CD4-positive, alpha-beta T cell treated with Interleukin-21 for 1 hour (primary cell): ENCODE measurements around the gene KIAA1958.
"Not testable (repeated sequence)": the region's sequence is repeated elsewhere in the genome, so short reads cannot be mapped to it uniquely, and the experiment has no call there.

Experiments used
- DNase-seq: peaks from one replicate; pipeline ENCODE4 v3.0.0-alpha.2; 2020

KIAA1958 gene

DNA sequence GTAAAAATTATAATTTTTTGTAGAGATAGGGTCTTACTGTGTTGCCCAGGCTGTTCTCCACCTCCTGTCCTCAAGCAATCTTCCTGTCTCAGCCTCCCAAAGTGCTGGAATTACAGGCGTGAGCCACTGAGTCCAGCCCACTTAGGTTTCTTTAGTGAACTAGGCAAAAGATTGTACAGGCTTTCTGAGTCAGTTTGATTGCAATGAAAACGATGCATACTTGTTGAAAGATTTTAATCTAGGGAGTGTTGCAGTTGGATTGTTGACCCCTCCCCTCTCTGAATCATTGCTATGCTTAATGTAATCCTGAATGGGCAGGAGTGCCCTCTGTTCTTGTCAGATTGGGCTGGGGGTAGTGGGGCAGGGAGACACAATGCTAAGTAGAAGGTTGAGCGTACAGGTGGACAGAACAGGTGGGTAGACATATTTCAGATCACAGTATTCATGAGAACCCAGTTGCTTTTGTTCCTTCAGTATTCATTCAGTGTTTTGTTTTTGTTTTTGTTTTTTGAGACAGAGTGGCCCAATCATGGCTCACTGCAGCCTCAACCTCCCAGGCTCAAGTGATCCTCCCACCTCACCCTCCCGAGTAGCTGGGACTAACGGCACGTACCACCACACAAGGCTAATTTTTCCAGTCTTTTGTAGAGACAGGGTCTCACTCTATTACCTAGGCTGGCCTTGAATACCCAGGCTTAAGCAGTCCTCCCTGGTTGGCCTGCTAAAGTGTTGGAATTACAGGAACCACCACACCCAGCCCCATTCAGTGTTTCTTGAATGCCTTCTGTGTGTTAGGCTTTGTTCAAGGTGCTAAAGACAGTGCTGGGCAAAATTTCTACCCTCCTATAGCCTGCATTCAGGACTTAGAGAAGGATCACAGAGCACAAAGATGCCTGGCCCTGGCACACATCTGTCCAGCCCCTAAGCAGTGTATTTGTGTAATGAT lies 70.1 kb downstream of the KIAA1958 start:
- DNase-seq = no peak

DNA sequence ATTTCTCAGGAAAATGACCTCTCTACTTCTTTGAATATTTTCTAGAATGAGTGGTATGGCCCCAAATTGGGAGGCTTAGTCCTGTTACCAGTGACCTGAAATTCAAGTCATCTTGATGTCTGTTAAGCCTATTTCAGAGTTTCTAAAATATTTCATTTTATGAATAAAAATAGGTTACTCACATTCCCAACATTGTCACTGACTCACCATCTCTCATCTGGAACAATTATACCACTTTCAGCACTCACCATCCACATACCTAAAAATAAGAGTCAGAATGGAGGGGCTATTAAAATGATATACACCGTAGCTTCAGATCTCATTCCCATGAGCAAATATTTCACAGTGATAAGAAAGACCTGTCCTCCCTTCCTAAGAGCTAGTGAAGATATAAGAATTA lies 71.8 kb downstream of the KIAA1958 start:
- no peak for DNase-seq

DNA sequence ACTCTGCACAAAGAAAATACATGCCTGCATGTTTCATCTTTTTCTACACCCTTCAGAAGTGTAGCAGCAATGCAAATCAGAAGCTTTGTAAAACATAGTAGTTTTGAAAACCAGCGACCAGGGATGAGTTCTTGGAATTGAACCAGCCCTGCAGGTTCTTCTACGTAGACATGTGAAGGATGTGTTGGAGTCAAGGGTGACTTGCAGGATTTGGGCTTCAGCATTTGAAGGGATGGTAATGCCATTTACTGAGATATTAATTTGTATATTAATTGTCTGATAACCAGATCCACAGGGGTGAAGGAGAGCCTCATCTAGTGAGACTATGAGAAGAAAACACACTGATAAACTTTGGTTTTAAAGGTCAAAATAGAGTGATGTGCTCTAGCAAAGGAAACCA lies 72.4 kb downstream of the KIAA1958 start:
- DNase-seq = no peak

DNA sequence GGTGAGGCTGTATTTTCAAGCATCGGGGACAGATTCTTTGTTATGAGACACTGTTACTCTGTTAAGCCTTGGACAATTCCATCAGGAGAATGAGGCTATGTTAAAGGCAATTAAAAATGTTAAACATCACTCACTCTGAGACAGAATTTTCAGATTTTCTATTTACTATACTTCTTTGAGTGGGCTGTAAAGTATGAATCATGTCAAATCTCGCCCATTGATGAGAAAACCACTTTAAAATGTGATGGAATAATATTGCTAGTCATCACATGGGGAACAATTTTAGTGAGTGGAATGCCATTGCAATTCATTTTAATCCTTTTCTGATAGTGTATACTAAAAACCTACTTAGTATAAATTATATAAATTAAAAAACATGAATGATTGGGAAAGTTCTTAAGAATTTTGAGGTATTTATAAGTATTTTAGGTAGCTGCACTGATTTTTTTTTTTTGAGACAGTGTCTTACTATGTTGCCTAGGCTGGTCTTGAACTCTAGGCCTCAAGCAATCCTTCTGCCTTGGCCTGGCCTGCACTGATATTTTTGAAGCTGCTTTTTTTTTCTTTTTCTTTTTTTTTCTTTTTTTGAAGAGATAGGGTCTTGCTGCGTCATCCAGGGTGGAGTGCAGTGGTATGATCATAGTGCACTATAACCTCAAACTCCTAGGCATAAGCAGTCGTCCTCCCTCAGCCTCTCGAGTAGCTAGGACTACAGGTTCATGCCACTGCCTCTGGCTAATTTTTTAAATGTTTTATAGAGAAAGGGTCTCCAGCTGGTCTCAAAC lies 73.2 kb downstream of the KIAA1958 start:
- no peak for DNase-seq

DNA sequence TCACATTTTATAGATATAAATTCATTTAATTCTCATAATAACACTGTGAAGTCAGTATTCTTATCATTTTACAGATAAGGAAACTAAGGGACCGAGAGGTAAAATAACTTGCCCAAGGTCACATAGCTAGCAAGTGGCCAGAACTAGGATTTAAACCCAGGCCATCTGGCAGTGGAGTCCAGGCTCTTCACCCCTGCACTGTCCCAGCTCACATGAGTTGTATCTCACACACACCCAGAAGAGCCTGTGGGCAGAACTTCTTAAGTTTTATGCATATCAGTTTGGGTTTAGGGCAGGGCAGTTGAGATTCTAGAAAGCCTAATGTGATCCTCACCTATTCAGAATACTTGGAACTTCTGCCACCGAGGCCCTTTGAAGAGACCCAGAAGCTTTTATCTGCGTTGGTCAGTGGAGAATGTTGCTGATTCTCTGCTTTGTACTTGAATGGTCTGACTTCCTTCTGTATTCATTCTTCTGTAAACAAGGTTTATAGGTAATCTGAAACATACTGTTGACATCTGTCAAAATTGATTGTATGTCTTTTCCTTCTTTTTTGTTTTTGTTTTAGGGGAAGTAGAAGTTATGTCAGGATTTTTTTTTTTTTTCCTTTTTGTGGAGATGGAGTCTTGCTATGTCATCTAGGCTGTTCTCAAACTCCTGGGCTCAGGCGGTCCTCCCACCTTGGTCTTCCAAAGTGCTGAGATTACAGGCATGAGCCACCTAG lies 75.8 kb downstream of the KIAA1958 start:
- no peak for DNase-seq

DNA sequence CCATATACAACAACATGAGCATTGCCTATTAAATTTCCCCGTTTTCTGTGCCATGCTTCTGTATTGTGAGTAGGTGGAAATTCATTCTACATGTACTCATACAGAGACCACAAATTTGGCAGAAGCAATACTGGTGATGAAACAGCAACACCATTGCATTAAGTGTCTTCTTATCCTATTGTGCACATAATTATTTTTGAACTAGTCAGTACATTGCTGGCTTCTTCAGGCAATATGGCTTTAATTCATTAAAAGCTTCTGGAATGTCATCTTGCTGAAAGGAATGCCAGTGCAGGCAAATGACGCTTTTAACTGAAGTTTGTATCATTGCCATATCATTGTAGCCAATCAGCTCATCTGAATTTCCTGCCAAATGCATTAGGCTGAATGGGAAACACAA lies 82.6 kb downstream of the KIAA1958 start:
- DNase-seq = no peak

DNA sequence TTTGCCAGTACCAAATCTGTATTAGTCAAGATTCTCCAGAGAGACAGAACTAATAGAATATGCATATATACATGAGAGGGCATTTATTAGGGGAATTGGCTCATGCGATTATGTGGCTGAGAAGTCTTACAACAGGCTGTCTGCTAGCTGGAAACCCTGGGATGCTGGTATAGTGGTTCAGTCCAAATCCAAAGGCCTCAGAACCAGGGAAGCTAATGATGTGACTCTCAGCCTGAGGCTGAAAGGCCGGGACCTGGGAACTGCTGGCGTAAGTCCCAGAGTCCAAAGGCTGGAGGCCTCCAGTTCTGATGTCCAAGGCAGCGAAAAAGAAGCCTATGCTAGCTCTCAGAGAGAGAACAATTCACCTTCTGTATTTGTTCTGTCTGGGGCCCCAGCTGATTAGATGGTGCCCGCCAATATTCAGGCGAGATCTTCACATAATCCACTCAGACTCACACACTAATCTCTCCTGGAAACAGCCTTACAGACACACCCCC lies 84.1 kb downstream of the KIAA1958 start:
- no peak for DNase-seq

DNA sequence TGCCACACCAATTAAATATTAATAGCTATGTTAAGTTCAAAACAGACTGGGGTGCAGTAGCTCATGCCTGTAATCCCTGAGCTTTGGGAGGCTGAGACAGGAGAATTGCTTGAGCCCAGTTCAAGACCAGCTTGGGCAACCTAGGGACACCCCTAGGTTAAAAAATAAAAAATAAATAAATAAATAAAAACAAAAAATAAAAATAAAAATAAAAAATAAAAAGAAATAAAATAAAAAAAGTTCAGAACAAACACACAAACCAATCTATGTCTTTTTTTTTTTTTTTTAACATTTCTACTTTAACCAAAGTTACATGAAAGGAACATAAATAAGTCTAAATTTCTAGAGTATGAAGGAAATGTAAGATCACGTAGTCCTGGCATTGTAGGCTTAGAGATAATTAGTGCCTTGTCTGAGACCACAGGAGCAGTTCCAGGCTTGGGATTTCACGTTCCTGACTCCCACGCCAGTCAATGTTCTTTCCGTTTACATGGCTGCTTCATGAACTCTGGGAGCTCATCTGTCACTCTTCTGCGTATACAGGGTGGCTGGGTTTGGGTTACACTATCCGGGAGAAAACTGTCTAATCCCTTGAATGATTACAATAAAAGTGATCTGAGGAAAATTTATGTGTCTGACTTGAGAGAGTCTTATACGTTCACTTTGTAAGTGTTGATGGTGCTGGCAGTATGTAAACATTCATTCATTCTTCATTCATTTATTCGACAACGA lies 85.2 kb downstream of the KIAA1958 start:
- DNase-seq = no peak

DNA sequence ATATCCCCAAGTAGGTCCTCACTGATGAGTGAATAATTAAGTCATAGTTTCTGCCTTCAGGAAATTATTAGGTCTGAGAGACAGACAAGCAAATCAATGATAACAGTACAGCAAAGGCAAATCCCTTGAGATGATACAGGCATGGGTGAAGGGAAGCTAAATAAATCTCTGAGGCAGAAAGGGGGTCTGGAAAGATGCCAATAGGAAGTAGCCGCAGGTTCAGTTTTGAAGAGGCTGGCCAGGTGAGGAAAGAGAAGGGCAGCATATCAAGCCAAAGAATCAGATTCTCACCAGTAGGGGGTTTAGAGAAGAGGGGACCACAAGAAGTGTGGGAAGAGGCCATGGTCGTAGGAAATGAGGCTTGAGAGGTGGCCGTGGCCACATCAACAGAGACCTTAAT lies 85.8 kb downstream of the KIAA1958 start:
- DNase-seq = no peak

DNA sequence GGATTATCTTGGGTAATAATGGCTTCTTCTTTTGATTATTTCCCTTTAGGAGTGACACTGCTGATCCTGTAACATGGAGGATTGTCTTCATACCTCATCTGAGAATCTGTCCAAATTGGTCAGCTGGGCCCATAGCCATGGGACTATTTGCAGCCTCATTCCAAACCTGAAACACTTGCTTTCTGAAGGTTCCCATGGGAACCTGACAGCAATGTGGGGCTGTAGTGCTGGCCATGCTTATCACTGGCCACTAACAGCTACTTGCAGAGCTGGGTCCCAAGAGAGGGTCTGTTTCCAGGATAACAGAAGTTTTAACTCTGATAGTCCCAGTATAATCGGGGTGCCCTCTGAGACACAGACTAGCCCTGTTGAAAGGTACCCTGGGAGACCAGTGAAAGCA lies 87.4 kb downstream of the KIAA1958 start:
- no peak for DNase-seq

DNA sequence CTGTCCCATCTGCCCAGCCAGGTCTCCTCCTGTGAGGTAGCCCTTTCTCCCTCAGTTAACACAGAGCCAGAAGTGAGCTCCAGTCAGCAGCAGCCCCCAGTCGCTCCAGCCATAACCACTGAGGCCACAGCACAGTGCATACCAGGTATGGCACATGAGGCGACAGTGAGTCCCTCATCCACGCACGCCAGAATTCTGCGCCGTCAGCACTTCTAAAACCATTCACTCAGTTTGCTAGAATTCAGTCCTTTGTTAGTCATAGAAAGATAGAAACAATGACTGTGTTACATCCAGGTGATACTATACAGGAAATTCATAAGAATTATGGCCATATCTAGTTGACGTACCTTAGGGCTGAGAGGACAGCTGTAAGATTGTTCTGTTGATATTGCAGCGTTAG lies 88.5 kb downstream of the KIAA1958 start:
- no peak for DNase-seq

DNA sequence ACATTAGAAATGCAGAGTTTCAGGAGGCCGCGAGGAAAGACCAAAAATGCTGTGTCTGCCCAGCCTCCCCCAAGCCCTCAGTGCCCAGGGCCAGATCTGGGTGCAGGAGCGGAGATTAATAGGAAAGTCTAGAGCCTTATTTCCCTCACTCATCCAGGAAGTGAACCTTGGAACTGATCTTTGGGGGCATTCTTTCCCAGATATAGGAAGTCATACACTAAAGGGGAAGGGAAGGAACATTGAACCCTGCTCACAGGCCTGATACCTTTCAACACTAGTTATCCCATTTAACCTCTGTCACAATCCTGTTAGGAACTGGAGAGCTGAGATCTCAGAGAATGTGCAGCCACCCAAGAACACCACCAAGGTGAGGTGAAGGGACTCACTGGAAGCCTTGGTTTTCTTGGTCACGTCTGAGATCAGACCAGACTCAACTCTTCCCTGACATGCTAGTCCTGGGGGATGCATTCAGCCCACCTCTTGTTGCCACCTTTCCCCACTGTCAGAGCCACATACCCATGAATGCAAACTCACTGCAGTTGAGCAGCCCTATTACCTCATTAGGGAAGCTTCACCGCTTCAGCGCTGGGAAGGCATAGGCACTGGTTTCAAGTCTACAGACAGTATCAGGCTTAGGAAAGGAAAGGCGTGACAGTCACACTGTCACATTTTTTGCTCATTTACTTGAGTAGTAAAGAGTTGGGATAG lies 95.0 kb downstream of the KIAA1958 start:
- no peak for DNase-seq

DNA sequence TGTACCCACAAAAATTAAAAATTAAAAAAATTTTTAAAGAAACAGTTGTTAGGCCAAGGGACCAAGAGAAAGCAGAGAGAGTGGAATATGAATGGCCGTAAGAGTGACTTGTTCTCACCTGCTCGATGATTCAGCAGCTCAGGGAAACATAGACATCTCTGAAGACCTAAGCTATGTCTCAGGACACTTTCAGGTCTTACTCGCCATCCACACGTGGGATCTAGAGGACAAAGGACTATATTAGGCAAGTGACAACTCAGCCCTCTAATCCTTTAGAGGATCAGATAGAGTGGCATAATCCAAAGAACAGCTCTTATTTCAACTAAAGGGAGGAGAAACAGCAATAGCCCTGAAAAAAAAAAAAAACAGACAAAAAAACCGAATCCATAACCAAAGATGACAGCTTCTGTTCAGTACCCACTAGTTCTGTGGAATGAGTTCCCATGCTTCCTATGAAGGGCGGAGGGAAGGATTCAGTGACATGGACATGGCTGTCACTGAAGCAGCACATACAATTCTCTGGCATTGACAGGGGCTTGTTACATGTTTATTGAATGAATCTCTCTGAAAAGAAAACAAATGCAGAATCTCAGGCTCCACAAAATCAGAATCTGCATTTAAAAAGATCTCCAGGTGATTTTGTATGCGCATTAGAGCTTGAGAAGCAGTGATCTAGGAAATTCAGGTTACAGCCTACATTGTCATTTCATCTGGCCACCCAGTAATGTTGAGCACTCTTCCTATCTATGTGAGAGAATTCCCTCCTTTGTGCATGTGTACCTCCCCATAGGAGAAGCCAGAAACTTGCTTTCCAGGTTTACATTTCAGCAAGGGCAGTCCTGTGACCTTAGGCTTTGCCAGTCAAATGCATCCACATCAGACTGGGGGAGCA lies 96.0 kb downstream of the KIAA1958 start:
- DNase-seq = no peak

DNA sequence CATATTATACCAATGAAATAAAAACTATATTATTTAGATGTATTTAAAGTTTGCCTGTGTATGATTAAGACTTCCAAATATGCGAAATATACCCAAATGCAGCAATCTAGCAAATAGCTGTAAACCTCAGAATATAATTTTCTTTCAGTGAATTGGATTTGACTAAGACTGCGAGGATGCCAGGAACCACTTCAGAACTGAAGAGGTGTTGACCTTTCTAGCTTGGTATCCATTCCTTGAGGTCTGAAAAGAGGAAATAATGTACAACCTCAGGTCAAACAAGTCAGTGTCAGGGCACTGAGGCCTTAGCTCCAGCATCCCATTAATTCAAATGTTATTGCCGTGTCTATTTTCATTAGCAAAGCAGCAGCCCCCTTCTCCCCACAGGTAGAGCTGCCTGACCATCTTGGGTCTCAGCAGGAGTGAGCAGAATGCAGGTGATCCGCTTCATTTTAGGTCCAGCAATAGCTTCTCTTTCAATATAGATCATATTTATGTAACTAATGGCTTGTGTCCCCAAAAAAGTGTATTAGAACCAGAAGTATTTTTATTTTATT lies 100.0 kb downstream of the KIAA1958 start:
- no peak for DNase-seq

DNA sequence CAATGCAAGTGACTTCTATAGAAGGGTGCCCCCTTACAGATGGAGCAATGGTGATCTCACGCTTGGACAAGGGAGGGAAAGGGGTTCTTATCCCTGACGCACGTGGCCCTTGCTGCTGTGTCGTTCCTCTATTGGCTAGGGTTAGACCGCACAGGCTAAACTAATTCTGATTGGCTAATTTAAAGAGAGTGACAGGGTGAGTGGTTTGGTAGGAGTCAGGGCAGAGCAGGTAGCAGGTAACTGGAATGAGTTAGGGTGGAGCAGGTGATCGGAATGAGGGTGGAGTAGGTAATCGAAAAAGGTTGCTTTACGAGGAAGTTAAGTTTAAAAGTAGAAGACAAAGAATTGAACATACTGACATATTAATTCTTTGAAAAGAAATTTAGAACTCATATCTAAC lies 105.2 kb downstream of the KIAA1958 start:
- DNase-seq = not testable (repeated sequence)

DNA sequence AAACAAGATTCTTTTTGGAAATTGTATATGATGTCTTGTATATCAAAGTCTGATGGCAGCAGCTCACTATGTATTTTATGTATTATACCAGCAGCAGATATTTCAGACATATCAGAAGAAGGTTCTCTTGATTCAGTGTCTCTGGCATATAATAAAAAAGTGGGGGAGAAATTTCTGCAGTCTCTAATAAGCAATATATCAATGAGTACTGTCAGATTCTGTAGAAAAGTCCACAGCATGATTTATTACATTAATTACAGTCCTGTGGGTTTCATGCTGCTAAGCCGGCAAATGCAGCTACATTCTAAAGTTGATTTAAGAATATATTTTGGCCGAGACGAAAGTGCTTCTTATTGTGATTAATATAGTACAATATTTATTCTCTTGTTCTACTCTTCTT lies 113.1 kb downstream of the KIAA1958 start:
- no peak for DNase-seq

DNA sequence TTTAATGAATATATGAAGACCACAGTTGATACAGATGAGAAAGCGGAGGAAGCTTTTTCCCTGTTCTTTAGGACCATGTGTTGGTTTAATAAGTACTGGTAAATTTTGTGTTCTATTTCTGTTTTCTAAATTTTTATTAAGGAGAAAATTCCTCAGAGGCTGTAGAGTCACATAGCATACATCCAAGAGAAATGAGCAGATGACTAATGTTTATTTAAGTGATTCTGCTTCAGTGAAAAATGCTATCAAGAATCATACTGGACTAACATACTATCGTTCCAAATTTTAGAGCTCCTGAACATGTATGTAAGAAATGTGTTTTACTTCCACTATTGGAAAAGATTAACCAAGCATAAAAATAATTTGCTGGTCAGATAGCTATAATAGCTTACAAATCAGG lies 115.0 kb downstream of the KIAA1958 start:
- no peak for DNase-seq

DNA sequence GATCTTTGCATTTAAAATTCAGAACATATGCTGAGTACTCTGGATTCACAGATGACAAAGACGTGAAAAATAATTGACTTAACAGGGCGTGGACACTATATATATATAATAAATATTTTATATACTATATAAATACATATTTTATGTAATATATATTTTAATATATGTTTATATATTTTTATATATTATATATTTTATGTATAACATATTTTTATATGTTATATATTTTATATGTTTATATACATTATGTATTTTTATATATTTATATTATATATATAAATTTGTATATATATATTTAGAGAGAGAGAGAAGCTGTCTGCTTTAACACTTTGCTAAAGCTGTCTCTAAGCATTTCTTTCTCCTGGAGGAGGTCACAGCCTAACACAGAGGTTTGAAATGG lies 118.2 kb downstream of the KIAA1958 start:
- DNase-seq = no peak

DNA sequence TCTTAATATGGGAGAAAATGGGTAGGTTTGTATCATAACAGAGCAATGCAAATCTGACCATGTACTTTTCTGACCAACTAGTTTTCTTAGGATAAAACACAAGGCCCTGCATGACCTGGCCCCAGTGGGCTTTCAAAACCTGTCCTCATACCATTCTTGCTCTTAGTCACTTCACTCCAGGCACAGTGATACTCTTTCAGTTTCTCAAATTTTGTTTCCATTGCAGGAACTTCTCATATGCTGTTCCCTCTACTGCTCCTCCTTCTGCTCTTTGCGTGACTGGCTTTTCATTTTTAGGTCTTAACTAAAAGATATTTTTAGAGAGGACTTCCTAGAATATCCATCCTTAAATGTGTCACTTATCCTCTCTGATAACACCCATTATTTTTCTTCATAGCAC lies 118.9 kb downstream of the KIAA1958 start:
- DNase-seq = no peak

DNA sequence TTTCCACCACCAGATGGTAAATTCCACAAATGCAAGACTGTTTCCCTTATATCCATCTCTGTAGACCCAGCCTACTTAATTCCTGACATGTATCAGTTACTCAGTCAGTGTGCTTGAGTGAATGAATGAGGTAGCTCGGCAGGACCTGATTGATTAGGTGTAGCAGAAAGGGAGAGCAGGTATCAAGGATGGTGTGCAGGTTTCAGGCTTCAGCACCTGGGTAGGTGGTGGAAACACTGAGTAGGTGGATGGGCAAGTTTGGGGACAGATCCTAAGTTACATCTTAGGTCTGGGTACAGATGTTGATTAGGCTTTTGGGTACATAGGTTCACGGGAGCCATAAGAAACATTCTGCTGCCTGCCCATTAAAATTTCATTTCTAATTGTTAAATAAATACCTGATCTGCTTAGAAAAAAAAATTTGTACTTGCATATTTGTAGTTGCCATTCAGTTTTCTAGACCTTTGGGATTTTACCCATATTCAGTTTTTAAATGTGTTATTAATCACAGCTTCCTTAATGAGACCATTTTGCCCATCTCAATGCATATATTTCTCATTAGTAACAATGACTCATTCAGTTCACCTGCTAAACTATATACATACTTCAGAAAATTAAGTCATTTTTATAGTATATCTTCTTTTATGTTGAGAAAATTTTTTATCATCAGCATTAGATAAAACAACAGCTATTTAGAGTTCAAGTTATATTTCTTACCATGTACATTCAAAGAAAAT lies 119.5 kb downstream of the KIAA1958 start:
- no peak for DNase-seq
